DMS153 treated with DMSO at 0.1 percent for 48 hours (cell line): ENCODE results near the gene HMGXB4.

ENCODE experiments used
- DNase-seq: peaks from one replicate; lab custom pipeline; 2025; ENCODE audit not compliant: unreplicated experiment; lab: John Stamatoyannopoulos, UW

The HMGXB4 gene

GRCh38 chr22:35324762-35325161, 67.5 kb downstream of the HMGXB4 start:
- no peak for DNase-seq

GRCh38 chr22:35325209-35325608, 67.9 kb downstream of the HMGXB4 start:
- DNase-seq, result no peak

- no peak for DNase-seq
Measured at GRCh38 chr22:35326854-35327562, 69.7 kb downstream of the HMGXB4 start.

- no peak for DNase-seq
Measured at GRCh38 chr22:35327690-35328471, 70.6 kb downstream of the HMGXB4 start.

GRCh38 chr22:35328472-35328885, 71.2 kb downstream of the HMGXB4 start:
- no peak for DNase-seq

- DNase-seq, result no peak
Measured at GRCh38 chr22:35329114-35329847, 72.0 kb downstream of the HMGXB4 start.

- DNase-seq, result no peak
Measured at GRCh38 chr22:35330258-35330861, 73.1 kb downstream of the HMGXB4 start.

GRCh38 chr22:35332278-35332677, 75.0 kb downstream of the HMGXB4 start:
- DNase-seq, result no peak

GRCh38 chr22:35333220-35333619, 75.9 kb downstream of the HMGXB4 start:
- DNase-seq, result no peak

- DNase-seq, result peak; percentile 19
Measured at GRCh38 chr22:35334004-35334403, 76.7 kb downstream of the HMGXB4 start.

- no peak for DNase-seq
Measured at GRCh38 chr22:35335468-35335867, 78.2 kb downstream of the HMGXB4 start.

GRCh38 chr22:35335936-35336781, 78.9 kb downstream of the HMGXB4 start:
- no peak for DNase-seq

- DNase-seq, result no peak
Measured at GRCh38 chr22:35337932-35338331, 80.6 kb downstream of the HMGXB4 start.

GRCh38 chr22:35341090-35341874, 84.0 kb downstream of the HMGXB4 start:
- DNase-seq, result no peak

- DNase-seq, result no peak
Measured at GRCh38 chr22:35342390-35342789, 85.1 kb downstream of the HMGXB4 start.

- DNase-seq, result no peak
Measured at GRCh38 chr22:35343664-35344550, 86.6 kb downstream of the HMGXB4 start.

GRCh38 chr22:35344956-35345690, 87.8 kb downstream of the HMGXB4 start:
- DNase-seq, result no peak
